Stimulated activated CD4-positive, alpha-beta T cell treated with anti-CD3 and anti-CD28 coated beads, Interleukin-1b, Interleukin-23, amount 100 ng/mL, for 4 hours (primary cell): ENCODE data around the gene PARP16.

Experiments
- DNase-seq, 2 donors: peaks; one replicate each; pipeline ENCODE4 v3.0.0-alpha.2; 2020; ENCODE audit warnings: low read depth in 2 of 2

Gene PARP16, protein sequence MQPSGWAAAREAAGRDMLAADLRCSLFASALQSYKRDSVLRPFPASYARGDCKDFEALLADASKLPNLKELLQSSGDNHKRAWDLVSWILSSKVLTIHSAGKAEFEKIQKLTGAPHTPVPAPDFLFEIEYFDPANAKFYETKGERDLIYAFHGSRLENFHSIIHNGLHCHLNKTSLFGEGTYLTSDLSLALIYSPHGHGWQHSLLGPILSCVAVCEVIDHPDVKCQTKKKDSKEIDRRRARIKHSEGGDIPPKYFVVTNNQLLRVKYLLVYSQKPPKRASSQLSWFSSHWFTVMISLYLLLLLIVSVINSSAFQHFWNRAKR

DNA sequence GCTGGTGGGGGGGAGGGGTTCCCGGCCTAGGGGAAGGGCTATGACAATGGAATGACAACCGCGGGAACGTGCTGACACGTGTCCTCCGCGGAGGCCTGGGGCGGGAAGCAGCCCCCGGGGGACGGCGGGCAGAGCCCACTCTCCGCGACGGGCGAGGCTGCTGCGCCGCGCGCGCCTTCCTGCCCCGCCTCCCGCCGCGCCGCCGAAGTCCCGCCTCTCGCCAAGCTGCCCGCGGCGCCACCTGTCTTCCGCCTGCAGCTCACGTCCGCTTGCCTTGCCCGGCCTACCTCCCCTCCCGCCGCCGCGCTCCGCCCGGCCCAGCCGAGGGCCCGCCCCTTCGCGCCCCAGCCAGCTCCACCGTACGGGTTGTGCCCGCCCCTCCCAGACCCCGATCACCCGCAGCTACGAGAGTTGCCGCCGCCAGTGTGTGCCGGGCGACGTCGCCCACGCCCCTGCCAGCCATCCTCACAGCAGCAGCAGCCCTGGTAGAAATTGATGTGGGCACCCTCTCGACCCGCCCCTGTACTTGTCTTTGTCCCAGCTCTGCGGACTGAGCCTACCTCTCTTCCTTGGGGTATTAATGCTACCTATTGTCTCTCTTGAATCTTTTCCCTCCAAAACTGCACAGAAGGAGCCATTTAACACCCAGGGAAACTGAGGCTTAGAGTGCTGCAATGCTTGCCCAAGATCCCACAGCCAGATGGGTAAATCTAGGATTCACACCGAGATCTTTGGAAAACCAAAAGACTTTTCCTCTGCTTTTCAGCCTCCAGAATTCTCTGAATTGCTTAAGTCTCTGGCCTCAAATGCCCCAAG, at the start of gene PARP16:
Gene PARP16, minus strand, starts transcription at position 180 of the 816 bp plus-strand sequence. CDS start 457 bp downstream, outside the sequence.
- DNase-seq = peak; percentile 89 to 90

DNA sequence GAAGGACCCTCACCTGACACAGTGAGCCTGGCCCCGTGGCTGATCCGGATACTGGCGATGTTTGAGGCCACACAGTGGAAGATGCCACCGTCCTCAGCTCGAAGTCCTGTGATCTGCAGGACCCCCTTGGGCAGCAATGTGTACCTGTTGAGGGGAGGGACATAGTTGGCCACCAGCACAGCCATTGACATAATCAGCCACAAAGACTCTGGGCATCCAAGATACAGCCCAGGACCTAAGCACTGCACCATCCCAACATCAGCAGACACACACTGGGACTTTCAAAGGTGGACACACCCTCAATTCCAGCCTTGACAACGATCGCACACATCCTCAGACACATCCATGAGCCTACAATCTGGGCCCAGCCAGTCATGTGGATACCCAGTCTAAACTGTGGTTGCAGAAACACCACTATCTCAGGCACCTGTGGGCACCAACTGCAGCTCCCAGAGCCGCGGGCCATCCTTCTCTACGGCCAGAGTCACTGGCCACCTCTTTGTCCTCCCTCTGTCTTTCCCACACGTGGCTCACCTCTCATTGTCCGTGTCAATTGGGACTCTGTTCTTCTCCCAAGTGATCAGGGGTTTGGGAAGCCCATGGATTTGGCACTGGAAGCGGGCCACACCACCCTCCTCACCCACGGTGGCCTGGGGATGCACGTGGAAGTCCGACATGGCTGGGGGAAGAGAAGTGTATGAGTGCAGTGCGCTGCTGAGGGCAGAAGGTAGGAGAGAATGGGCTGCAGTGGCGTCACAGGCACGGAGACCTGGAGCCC, 48.8 kb upstream of the PARP16 start:
- no peak for DNase-seq

DNA sequence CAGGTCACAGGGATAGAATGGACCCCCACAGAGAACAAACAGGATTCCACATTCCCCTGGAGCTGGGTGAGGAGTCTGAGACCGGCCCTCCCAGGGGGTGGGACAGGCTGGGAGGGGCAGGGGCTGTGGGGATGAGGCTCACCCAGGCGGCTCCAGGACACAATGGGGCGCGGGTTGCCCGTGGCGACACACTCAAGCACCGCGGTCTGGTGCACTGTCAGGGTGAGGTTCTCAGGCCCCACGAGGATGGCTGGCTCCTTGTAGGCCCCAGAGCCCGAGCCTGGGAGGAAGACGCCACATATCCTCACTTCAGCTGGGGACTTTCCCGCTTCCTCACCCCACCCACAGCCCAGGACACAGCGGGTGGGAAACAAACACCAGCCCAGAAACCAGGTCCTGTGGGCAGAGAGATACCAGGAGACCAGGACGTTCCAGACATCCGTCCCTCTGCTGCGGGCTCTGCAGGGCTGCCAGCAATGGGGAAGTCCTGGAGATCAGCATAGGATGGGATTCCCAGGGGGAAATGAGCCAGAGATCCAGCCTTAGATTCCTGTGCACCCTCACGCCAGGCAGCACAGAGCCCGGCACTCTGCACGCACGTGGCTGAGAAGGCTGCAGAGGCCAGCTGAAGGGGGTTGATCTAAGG, 48.0 kb upstream of the PARP16 start:
- DNase-seq = no peak

DNA sequence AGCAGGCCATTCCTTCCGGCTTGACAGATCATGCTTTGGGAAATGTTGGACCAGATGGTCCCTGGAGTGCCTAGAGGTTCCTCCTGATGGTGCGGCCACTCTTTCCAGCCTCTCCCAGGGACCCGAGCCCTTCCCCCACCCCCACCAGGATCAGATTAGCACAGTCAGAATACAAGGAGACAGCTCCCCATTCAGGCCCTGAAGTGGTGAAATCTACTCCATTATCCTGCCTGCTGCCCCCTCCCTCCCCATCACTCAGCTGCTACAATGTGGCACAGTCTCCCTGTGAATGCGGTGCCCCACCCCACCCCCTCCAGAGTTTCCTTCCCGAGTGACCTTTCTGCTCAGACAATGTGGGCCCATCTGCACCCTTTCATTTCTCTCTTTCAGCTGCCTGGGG, 47.2 kb upstream of the PARP16 start:
- no peak for DNase-seq

DNA sequence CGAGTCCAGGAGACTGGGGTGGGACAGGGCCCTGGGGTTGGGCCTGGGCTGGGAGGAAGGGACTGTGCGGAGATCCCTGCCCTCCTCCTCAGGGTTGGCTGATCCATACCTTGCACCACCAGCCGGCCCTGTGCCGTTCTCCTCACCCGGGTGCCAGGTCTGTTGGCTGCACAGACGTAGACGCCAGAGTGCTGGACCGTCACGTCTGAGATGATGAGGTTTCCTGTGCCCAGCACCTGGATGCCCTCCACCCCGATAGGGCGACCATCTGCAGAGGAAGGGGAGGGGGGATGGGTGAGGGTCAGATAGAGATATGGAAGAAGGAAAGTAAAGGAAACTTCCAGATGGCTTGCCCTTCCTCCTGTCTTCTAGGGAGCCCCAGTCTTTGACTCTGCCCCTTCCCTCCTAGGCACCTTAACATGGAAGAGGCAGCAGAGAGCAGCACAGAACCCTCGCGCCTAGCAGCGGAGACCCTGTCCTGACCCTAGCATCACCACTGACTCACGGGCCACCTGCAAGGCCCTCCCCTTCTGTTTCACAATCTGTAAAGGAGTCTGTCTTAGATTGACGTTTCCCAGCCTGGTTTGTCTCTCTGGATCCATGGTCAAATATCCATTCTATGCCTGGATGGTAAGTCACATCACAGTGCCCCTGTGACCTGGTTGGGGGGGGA, 46.6 kb upstream of the PARP16 start:
- no peak for DNase-seq

DNA sequence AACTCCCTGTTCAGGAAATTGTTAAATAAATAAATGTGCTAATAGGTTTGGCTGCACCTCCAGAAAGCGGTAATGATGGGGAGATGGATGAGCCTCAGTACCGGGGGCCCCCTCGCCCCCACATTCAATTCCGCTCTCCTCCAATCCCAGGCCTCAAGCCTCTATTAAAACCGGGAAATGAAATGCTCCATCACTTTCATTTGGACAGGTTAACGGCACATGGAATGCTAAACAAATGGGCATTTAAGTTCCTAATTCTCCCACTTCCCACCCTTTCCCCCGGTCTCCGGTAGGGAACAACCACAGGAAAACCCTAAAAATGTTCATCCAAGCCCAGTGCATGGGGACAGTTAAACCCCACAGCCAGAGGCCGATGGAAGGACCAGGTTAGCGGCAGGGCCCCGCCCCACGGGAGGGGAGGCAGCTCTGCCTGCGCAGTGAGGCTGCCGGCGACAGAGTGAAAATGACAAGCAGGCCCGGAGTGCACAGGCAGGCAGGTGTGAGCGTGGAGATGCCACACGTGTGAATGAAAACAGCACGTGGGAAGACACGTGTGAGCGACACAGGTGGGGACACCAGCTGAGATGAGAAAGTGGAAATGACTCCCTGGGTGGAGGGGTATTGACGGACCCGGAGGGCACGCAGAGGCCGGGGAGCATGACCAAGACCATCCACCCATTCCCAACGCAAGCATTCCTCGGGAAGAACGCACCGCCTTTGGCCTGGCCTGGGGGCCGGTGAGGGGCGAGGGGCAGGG, 45.9 kb upstream of the PARP16 start:
- DNase-seq = no peak

DNA sequence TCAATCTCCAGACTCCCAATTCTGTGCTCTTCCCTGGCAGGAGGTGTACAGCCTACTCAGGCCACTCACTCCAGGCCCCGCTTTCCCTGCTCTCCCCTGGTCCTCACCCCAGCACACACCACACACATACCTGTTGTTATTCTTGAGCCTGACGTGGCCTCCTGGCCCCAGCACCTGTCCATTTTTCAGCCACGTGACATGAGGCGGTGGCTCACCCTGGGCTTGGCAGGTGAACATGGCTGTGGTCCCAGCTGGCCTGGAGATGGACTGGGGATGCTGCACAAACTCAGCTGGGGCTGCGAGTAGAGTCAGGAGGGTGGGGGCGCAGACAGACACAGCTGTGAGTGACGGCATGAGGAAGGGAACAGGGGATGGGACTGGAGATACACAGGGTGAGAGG, 45.1 kb upstream of the PARP16 start:
- DNase-seq = no peak

DNA sequence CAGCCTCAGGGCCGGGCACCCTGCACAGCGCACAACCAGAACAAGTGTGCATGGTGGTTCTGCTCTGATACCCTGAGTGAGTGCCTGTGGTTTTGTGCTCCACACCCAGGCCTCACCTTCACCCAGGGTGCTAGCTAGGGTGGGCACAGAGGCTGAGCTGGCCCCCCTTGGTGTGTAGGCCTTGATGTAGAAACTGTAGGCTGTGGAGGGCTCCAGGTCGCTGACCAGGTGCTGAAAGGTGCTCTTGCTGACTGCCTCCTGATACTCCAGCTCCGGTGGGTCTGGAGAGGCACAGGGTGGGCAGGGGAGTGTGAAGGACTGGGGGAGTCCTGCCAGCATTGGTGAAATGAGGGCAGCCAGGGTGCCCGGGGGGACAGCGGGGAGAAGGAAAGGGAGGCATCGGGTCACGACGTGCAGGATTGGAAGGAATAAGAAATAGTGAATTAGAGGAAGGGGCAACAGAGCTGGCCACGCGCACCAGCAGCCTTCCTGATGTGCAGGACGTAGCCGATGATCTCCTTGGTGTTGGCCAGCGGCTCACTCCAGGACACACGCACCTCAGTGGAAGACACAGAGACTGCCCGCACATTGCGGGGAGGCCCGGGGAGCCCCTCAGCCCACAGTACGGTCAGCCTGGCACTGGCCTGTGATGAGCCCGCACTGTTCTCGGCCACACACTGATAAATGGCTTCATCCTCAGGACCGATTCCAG, 44.4 kb upstream of the PARP16 start:
- DNase-seq = no peak

- DNase-seq = no peak
Observed at GRCh38 chr15:65329984-65330735, 43.5 kb upstream of the PARP16 start.

DNA sequence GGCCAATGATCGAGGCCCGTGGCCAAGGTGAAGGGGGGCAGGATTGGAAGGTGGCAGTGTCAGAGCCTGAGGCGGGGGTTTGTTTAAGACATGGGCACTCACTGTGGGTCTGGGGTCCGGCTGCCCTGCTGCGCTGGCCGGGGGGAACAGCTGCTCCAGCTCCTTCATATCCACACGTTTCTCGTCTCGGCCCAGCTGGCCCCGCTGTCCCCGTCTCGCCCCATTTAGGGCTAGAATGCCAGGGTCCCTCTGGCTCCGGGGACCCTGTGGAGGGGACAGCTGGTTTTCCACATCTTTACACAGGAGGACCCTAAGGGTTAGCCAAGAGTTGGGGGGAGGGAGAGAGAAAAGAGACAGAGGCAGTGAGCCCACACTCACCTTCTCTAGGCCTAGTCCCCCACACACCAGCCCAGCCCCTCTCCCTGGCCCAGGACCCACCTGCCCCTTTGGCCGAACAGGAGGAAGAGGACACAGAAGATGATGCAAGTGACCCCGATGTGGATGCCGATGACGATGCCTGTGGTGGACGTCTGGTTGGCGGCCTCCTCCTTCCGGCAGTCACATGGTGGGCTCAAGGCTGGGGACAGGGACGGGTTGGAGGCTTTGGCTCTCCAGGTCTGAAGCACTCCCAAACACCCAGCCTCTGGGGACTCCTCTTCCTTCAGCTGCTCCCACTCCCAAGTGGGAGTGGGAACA, 42.8 kb upstream of the PARP16 start:
- no peak for DNase-seq

DNA sequence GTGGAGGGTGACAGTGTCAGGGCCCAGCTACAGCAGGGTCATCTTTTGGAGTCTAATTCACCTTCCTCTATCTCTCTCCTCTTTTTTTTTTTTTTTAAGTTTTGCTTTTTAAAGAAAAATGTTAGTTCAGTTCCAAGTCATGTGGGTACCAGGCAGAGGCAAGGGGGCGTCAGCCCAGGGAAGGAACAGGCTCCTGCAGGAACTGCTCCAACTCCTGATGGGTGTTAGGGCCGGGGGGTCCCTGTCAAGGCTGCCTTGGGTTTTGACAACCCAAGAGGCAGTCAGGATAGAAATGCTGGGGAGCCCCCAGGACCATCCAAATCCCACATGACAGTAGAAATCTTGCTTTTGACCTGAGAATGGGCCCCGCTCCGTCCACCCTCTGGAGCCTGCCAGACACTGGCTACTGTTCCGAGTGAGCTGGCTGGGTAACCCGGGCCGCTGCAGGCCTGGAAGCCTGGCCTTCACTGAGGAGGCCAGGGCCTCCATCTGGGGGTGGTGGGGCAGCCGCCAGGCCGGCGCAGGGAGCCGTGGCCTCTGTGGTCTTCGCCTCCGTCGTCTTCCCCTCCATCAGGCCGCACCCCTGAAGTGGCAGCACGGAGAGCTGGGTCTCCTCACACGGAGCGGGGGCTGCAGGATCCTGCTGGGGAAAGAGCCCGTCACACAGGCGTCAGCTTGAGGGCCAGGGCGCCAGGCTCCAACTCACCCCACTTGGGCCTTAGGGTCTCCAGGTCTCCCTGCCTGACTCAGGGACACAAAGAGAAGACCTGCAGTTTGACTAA, 42.0 kb upstream of the PARP16 start:
- DNase-seq = no peak

- DNase-seq = no peak
Observed at GRCh38 chr15:65327651-65328393, 41.1 kb upstream of the PARP16 start.

DNA sequence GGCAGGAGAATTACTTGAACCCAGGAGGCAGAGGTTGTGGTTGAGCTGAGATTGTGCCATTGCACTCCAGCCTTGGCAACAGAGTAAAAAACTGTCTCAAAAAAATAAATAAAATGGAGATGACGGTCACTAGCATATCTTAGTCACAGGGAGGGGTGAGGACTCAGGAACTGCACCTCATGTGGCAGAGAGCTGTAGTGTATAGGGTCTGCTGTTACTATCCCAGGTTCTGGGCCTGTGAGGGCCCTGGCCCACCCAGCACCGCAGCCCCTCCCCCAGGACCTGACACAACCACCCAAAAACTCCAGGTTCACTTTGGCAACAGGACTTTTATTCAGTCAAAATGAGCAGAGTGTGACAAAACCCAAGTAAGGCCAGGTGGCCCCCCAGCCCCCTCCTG, 40.1 kb upstream of the PARP16 start:
- no peak for DNase-seq

- DNase-seq = no peak
Observed at GRCh38 chr15:65326117-65326526, 39.4 kb upstream of the PARP16 start.

DNA sequence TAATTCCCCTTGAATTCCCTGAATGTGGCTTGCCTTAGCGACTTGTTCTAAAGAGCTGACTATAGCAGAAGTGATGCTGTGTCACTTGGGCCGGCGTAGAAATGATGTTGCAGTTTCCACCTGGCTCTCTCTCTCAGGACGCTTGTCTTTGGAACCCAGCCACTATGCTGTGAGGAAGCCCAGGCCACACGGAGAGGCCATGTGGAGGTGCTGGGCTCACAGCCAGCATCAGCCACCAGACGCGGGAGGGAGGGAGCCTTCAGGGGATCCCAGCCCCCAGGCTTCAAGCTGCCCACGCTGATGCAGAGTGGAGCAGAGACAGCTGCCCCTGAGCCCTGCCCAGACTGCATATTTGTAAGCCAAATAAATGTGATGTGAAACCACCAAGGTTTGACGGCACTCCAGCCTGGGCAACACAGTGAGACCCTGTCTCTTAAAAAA, 36.4 kb upstream of the PARP16 start:
- DNase-seq = no peak

GRCh38 chr15:65318870-65319356, 32.2 kb upstream of the PARP16 start:
- DNase-seq = peak; percentile 55 to 75
